Mesenchymal stem cell (in vitro differentiated cells and primary cell): ENCODE data around the gene RFWD3.

ENCODE experiments used
- DNase-seq: peaks from one replicate; pipeline ENCODE4 v3.0.0-alpha.2; 2013
- H2AFZ ChIP-seq: one replicate; pipeline ENCODE4 v1.6.1; 2013; ENCODE audit warnings: low read depth, mild to moderate bottlenecking, control low read depth, inconsistent platforms, low read length, moderate library complexity
- H2AK5ac ChIP-seq: 2 replicates; pipeline ENCODE4 v1.6.1; 2013; ENCODE audit warnings: low read length, moderate library complexity, mild to moderate bottlenecking, inconsistent platforms; ENCODE audit not compliant: severe bottlenecking
- H2BK120ac ChIP-seq: one replicate; pipeline ENCODE4 v1.6.1; 2013; ENCODE audit warnings: low read depth, mild to moderate bottlenecking, inconsistent platforms, low read length, moderate library complexity
- H2BK12ac ChIP-seq, 2 experiments: one replicate each; pipeline ENCODE4 v1.6.1; 2013; ENCODE audit warnings: inconsistent platforms in 2 of 2, low read length in 2 of 2, mild to moderate bottlenecking in 2 of 2, moderate library complexity in 2 of 2, control low read depth in 1 of 2
- H2BK15ac ChIP-seq: one replicate; pipeline ENCODE4 v1.6.1; 2013; ENCODE audit warnings: mild to moderate bottlenecking, low read depth, inconsistent platforms; ENCODE audit not compliant: poor library complexity, severe bottlenecking
- H2BK5ac ChIP-seq: 2 replicates; pipeline ENCODE4 v1.6.1; 2013; ENCODE audit warnings: low read depth, mild to moderate bottlenecking, low read length, control low read depth, inconsistent platforms; ENCODE audit not compliant: poor library complexity, severe bottlenecking
- H3K14ac ChIP-seq, 2 experiments: one replicate each; pipeline ENCODE4 v1.6.1; 2013; ENCODE audit warnings: inconsistent platforms in 2 of 2, low read length in 2 of 2, control low read depth in 1 of 2, mild to moderate bottlenecking in 1 of 2, moderate library complexity in 1 of 2
- H3K18ac ChIP-seq, 2 experiments: one replicate each; pipeline ENCODE4 v1.6.1; 2013; ENCODE audit warnings: inconsistent platforms in 2 of 2, low read length in 2 of 2, control low read depth in 1 of 2, low read depth in 1 of 2, mild to moderate bottlenecking in 1 of 2
- H3K23ac ChIP-seq, 2 experiments: one replicate each; pipeline ENCODE4 v1.6.1; 2013; ENCODE audit warnings: inconsistent platforms in 2 of 2, low read length in 2 of 2, mild to moderate bottlenecking in 2 of 2, moderate library complexity in 2 of 2, control low read depth in 1 of 2
- H3K27ac ChIP-seq: 2 replicates; pipeline ENCODE4 v1.5.1; 2013; ENCODE audit warnings: mild to moderate bottlenecking, moderate library complexity, low read length, control low read depth, inconsistent platforms; ENCODE audit not compliant: poor library complexity, severe bottlenecking
- H3K27me3 ChIP-seq, 2 experiments: 2 replicates each; pipeline versions ENCODE4 v1.6.1 to v1.7.0; 2013; ENCODE audit warnings: low read length in 2 of 2, mild to moderate bottlenecking in 2 of 2, moderate library complexity in 2 of 2, control low read depth in 1 of 2, inconsistent platforms in 1 of 2; ENCODE audit not compliant: control insufficient read depth in 1 of 2, insufficient read depth in 1 of 2
- H3K36me3 ChIP-seq, 2 experiments: 2 replicates each; pipeline versions ENCODE4 v1.6.1 to v1.7.0; 2013; ENCODE audit warnings: low read length in 2 of 2, control low read depth in 1 of 2, inconsistent platforms in 1 of 2, low read depth in 1 of 2, mild to moderate bottlenecking in 1 of 2; ENCODE audit not compliant: insufficient read depth in 2 of 2, control insufficient read depth in 1 of 2
- H3K4ac ChIP-seq, 2 experiments: one replicate each; pipeline ENCODE4 v1.6.1; 2013; ENCODE audit warnings: inconsistent platforms in 2 of 2, low read length in 2 of 2, mild to moderate bottlenecking in 2 of 2, moderate library complexity in 2 of 2, control low read depth in 1 of 2, low read depth in 1 of 2
- H3K4me1 ChIP-seq: 2 replicates; pipeline ENCODE4 v1.6.1; 2013; ENCODE audit warnings: low read depth, low read length, control low read depth; ENCODE audit not compliant: control insufficient read depth, insufficient read depth
- H3K4me2 ChIP-seq: 2 replicates; pipeline ENCODE4 v1.6.1; 2013; ENCODE audit warnings: low read length, mild to moderate bottlenecking, inconsistent platforms; ENCODE audit not compliant: poor library complexity, severe bottlenecking
- H3K4me3 ChIP-seq, 2 experiments: 2 replicates each; pipeline versions ENCODE4 v1.5.1 to v1.7.0; 2013; ENCODE audit warnings: low read length in 2 of 2, mild to moderate bottlenecking in 2 of 2, control low read depth in 1 of 2, low read depth in 1 of 2; ENCODE audit not compliant: insufficient read depth in 1 of 2
- H3K79me1 ChIP-seq: replicated peaks from 2 replicates; pipeline ENCODE4 v1.6.1; 2013; ENCODE audit warnings: mild to moderate bottlenecking, control low read depth, low read length, inconsistent platforms; ENCODE audit not compliant: poor library complexity, severe bottlenecking
- H3K9ac ChIP-seq: 2 replicates; pipeline ENCODE4 v1.7.0; 2013; ENCODE audit warnings: mild to moderate bottlenecking, low read length, moderate library complexity
- H3K9me3 ChIP-seq: 2 replicates; pipeline ENCODE4 v1.7.0; 2013; ENCODE audit warnings: mild to moderate bottlenecking, low read length; ENCODE audit not compliant: control insufficient read depth
- H4K8ac ChIP-seq: one replicate; pipeline ENCODE4 v1.6.1; 2013; ENCODE audit warnings: inconsistent platforms, mild to moderate bottlenecking, low read length, moderate library complexity
- H4K91ac ChIP-seq: one replicate; pipeline ENCODE4 v1.6.1; 2013; ENCODE audit warnings: mild to moderate bottlenecking, low read length, inconsistent platforms
- WGBS: methylation state at CpG from one replicate; pipeline ENCODE4 v1.1.7; 2013; ENCODE audit warnings: mixed read lengths; 5-methylcytosine and 5-hydroxymethylcytosine counted together

RFWD3 gene

GRCh38 chr16:74575807-74576643 is 90.7 kb downstream of the RFWD3 start:
- WGBS, result 97% methylated on average over 12 of the region's 12 CpGs
- H2BK12ac ChIP-seq, result no peak overlapping the region
- no peak overlapping the region for H3K4me2 ChIP-seq
- H2AFZ ChIP-seq, result no peak overlapping the region
- H2BK120ac ChIP-seq, result no peak overlapping the region
- no peak overlapping the region for H3K18ac ChIP-seq
- H3K9ac ChIP-seq, result no peak overlapping the region
- H3K27me3 ChIP-seq, result no peaks in the 10 kb centered on the region
- H2BK15ac ChIP-seq, result no peak overlapping the region
- H3K4me1 ChIP-seq, result peaks cover 6% of the 10 kb centered on the region
- no peak overlapping the region for H3K14ac ChIP-seq
- no peak overlapping the region for H3K4me3 ChIP-seq
- H2AK5ac ChIP-seq, result no peak overlapping the region
- H3K79me1 ChIP-seq, result peaks cover 19% of the 10 kb centered on the region
- no peak overlapping the region for H3K4ac ChIP-seq
- H3K36me3 ChIP-seq, result no peaks in the 10 kb centered on the region
- H3K9me3 ChIP-seq, result no peaks in the 10 kb centered on the region
- no peak for DNase-seq
- peak overlapping the region in 1 of 2 experiments; percentile 27 for H3K23ac ChIP-seq
- no peak overlapping the region for H4K91ac ChIP-seq
- no peak overlapping the region for H2BK5ac ChIP-seq
- no peak overlapping the region for H4K8ac ChIP-seq
- H3K27ac ChIP-seq, result no peak overlapping the region

GRCh38 chr16:74575175-74575806 is 91.4 kb downstream of the RFWD3 start:
- H3K4me2 ChIP-seq, result no peak overlapping the region
- WGBS, result 80% methylated on average over 2 of the region's 7 CpGs

GRCh38 chr16:74574146-74574545 is 92.5 kb downstream of the RFWD3 start:
- no peak overlapping the region for H2AK5ac ChIP-seq
- peaks cover 5% of the 10 kb centered on the region for H3K4me1 ChIP-seq
- WGBS, result no CpG with 5 or more reads among the region's 2 CpGs
- no peak overlapping the region for H2BK15ac ChIP-seq
- no peaks in the 10 kb centered on the region for H3K9me3 ChIP-seq
- peaks cover 19% of the 10 kb centered on the region for H3K79me1 ChIP-seq
- H3K36me3 ChIP-seq, result no peaks in the 10 kb centered on the region
- H2AFZ ChIP-seq, result no peak overlapping the region
- H3K4me2 ChIP-seq, result no peak overlapping the region
- no peak overlapping the region for H4K8ac ChIP-seq
- no peak for DNase-seq
- H3K27ac ChIP-seq, result no peak overlapping the region
- no peak overlapping the region for H3K9ac ChIP-seq
- no peak overlapping the region for H2BK120ac ChIP-seq
- no peak overlapping the region for H4K91ac ChIP-seq
- no peak overlapping the region for H3K18ac ChIP-seq
- no peak overlapping the region for H3K4me3 ChIP-seq
- H3K4ac ChIP-seq, result no peak overlapping the region
- H3K14ac ChIP-seq, result no peak overlapping the region
- H3K23ac ChIP-seq, result no peak overlapping the region
- H2BK5ac ChIP-seq, result no peak overlapping the region
- H2BK12ac ChIP-seq, result no peak overlapping the region
- H3K27me3 ChIP-seq, result no peaks in the 10 kb centered on the region

More at GRCh38 chr16:74575175-74575806, 91.4 kb downstream of the RFWD3 start:
- Histone ChIP-seq H3K14ac (no peak overlapping the region), H2BK5ac (no peak overlapping the region), H2AFZ (no peak overlapping the region), H2AK5ac (no peak overlapping the region), H3K9me3 (no peaks in the 10 kb centered on the region), H3K36me3 (no peaks in the 10 kb centered on the region), H3K4me3 (no peak overlapping the region), H2BK15ac (no peak overlapping the region), H3K79me1 (peaks cover 19% of the 10 kb centered on the region), H2BK12ac (no peak overlapping the region), H3K27ac (no peak overlapping the region), H3K4ac (no peak overlapping the region), H2BK120ac (no peak overlapping the region), H3K23ac (no peak overlapping the region), H3K18ac (no peak overlapping the region), H3K4me1 (peaks cover 6% of the 10 kb centered on the region), H4K91ac (no peak overlapping the region), H4K8ac (no peak overlapping the region), H3K9ac (no peak overlapping the region), H3K27me3 (no peaks in the 10 kb centered on the region)
- DNase-seq, result no peak

DNA sequence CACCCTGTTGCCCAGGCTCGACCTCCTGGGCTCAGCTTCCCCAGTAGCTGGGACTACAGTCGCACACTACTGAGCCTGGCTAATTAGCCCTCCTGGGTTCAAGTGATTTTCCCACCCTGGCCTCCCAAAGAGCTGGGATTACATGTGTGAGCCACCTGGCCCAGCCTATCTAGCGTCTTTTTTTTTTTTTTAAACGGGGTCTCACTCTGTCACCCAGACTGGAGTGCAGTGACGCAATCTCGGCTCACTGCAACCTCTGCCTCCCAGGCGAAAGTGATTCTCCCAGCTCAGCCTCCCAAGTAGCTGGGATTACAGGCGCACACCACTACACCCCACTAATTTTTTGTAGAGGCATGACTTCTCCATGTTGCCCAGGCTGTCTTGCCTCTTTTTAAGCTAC is 93.1 kb downstream of the RFWD3 start:
- H2AFZ ChIP-seq, result no peak overlapping the region
- H2BK12ac ChIP-seq, result no peak overlapping the region
- H2BK120ac ChIP-seq, result no peak overlapping the region
- no peak overlapping the region for H2AK5ac ChIP-seq
- H4K91ac ChIP-seq, result no peak overlapping the region
- no peak overlapping the region for H3K4me2 ChIP-seq
- no peaks in the 10 kb centered on the region for H3K36me3 ChIP-seq
- H3K4ac ChIP-seq, result no peak overlapping the region
- H3K4me3 ChIP-seq, result no peak overlapping the region
- DNase-seq, result no peak
- H3K4me1 ChIP-seq, result peaks cover 3% of the 10 kb centered on the region
- 89% methylated on average over 8 of the region's 8 CpGs for WGBS
- no peak overlapping the region for H3K23ac ChIP-seq
- H4K8ac ChIP-seq, result no peak overlapping the region
- H3K18ac ChIP-seq, result no peak overlapping the region
- no peak overlapping the region for H2BK5ac ChIP-seq
- H3K27me3 ChIP-seq, result no peaks in the 10 kb centered on the region
- H3K27ac ChIP-seq, result no peak overlapping the region
- H3K14ac ChIP-seq, result no peak overlapping the region
- no peak overlapping the region for H2BK15ac ChIP-seq
- H3K9ac ChIP-seq, result no peak overlapping the region
- no peaks in the 10 kb centered on the region for H3K9me3 ChIP-seq
- H3K79me1 ChIP-seq, result peaks cover 18% of the 10 kb centered on the region
